ENCODE data around the gene LRP4.

LRP4 gene

DNA sequence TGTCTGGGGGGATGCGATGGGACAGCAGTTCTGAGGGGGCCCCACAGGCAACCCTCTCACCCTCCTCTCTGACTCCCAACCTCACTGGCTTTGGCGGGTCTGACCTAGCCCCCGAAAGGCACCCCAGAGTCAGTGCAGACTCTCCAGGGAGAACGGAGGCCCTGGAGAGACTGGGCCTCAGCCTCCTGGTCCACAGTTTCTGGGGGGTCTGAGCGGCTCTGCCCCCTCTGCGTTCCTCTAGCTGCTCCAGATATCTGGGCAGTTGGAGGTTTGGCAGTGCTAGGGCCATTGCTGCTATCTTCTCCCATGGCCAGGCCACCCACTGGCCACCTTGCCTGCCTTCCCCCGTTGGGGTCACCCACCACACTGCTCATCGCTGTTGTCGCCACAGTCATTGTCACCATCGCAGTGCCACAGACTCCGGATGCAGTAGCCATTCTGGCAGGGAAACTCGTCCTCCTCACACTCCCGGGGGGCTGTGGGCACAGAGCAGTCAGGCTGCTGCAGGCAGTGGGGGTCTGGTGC lies 18.8 kb downstream of the LRP4 start:
- peaks cover 4% of the 10 kb centered on the region for H3K36me3 ChIP-seq (ENCODE audit: control insufficient read depth, insufficient read depth, low read length)
- H3K27me3 ChIP-seq (ENCODE audit: control insufficient read depth, insufficient read depth, low read length), result no peaks in the 10 kb centered on the region
- no peak overlapping the region for H3K27ac ChIP-seq (ENCODE audit: low read depth, low read length)
- H3K4me3 ChIP-seq (ENCODE audit: low read length), result no peak overlapping the region
- peaks cover 4% of the 10 kb centered on the region for H3K4me1 ChIP-seq (ENCODE audit: control insufficient read depth, insufficient read depth, low read length)
- H3K9ac ChIP-seq (ENCODE audit: low read length), result no peak overlapping the region

DNA sequence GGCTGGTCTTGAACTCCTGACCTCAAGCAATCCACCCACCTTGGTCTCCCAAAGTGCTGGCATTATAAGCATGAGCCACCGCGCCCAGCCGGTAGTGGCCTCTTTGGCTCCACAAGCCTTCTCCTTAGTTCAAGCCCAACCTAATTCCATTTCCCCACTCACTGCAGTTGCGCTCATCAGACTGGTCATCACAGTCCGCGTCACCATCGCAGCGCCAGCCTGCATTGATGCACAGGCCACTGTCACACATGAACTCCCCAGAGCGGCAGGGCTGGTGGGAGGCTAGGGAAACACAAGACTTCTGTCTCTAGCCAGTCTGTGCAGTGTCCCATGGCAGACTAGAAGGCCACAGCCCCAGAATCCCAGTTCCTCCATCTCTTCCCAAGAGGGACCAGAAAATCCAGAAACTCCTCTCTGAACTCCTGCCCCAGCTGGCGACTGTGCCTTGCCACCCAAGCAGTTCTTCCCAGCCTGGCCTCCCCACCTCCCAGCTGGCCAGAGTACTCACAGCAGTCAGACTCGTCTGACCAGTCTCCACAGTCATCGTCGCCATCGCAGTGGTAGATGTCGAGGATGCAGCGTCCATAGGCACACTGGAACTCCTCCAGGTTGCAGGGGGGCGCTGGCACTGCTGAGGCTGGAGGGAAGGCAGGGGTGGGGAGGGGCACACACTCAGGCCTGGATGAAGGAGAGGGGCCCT lies 19.8 kb downstream of the LRP4 start:
- Histone ChIP-seq H3K36me3 (ENCODE audit: control insufficient read depth, insufficient read depth, low read length) (peaks cover 7% of the 10 kb centered on the region), H3K27ac (ENCODE audit: low read depth, low read length) (no peak overlapping the region)

DNA sequence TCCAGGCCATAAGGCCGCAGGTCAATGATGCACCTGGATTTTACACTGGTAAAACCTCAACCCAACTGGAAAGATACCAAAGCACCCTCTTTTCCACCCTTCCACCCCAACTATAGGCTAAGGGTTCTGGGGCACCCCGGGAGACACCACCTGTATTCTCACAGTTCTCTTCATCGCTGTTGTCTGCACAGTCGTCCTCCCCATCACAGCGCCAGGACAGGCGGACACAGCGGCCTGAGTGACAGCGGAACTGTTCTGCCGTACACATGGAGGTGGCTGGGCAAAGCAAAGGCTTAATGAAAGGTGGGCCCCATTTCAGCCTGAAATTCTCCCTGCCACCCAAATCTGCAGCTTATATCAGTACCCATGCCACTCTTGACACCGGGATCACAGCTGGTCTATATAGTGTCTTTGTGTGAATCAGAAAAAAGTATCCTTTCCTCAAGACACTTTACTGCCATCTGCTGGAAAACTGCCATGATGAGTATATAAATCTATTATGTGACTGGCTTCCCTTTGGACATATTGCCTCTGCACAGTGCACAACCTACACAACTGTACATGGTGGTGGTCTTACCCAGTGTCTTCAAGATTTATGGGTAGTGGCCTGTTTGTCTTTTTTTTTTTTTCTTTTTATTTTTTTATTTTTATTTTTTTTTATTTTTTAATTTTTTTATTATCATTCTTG lies 21.5 kb downstream of the LRP4 start:
- H3K27me3 ChIP-seq (ENCODE audit: control insufficient read depth, insufficient read depth, low read length), result no peaks in the 10 kb centered on the region
- H3K4me1 ChIP-seq (ENCODE audit: control insufficient read depth, insufficient read depth, low read length), result peaks cover 4% of the 10 kb centered on the region
- H3K9ac ChIP-seq (ENCODE audit: low read length), result no peak overlapping the region
- no peak overlapping the region for H3K4me3 ChIP-seq (ENCODE audit: low read length)
- peaks cover 7% of the 10 kb centered on the region for H3K36me3 ChIP-seq (ENCODE audit: control insufficient read depth, insufficient read depth, low read length)
- H3K27ac ChIP-seq (ENCODE audit: low read depth, low read length), result no peak overlapping the region

More for the DNA sequence above, 19.8 kb downstream of the LRP4 start:
- no peak overlapping the region for H3K4me3 ChIP-seq (ENCODE audit: low read length)
- H3K4me1 ChIP-seq (ENCODE audit: control insufficient read depth, insufficient read depth, low read length), result peaks cover 4% of the 10 kb centered on the region
- no peaks in the 10 kb centered on the region for H3K27me3 ChIP-seq (ENCODE audit: control insufficient read depth, insufficient read depth, low read length)
- H3K9ac ChIP-seq (ENCODE audit: low read length), result no peak overlapping the region

DNA sequence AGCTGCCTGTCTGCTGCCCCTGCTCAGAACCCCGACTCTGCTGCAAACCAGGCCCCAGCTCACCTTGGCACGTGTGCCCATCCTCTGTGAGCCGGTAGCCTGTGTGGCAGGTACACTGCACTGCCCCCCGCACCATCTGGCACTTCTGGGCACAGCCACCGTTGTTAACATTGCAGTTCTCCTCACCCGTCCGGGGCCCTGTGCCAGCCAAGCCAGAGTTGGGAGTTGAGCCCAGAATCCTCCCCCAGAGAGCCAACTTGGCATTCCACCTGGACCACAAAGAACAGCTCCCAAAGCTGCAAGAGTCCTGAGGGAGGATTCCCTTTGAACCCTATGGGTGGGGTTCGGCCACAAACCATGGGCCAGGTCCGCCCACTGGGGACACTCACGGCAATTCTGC lies 22.5 kb downstream of the LRP4 start:
- H3K9ac ChIP-seq (ENCODE audit: low read length), result no peak overlapping the region
- peaks cover 4% of the 10 kb centered on the region for H3K4me1 ChIP-seq (ENCODE audit: control insufficient read depth, insufficient read depth, low read length)
- no peaks in the 10 kb centered on the region for H3K27me3 ChIP-seq (ENCODE audit: control insufficient read depth, insufficient read depth, low read length)
- no peak overlapping the region for H3K4me3 ChIP-seq (ENCODE audit: low read length)
- no peak overlapping the region for H3K27ac ChIP-seq (ENCODE audit: low read depth, low read length)
- peaks cover 7% of the 10 kb centered on the region for H3K36me3 ChIP-seq (ENCODE audit: control insufficient read depth, insufficient read depth, low read length)

DNA sequence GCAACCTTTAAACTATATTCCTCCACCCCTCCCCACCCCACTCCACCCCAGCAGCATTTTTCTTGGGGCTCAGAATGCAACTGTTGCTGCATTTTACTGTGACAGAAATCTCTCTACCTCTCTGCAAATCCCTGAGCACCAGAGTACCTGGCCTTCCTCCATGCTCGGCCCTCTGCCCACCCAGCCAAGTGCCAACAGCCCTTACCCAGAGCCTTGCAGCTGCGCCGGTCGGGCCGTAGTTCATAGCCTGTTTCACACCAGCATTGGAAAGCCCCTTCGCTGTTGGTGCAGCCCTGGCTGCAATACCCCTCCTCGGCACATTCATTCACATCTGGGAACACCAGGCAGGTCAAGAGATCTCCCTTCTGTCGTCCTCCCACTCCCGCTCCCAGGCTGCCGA lies 23.4 kb downstream of the LRP4 start:
- no peak overlapping the region for H3K9ac ChIP-seq (ENCODE audit: low read length)
- no peak overlapping the region for H3K4me3 ChIP-seq (ENCODE audit: low read length)
- peaks cover 7% of the 10 kb centered on the region for H3K36me3 ChIP-seq (ENCODE audit: control insufficient read depth, insufficient read depth, low read length)
- no peak overlapping the region for H3K27ac ChIP-seq (ENCODE audit: low read depth, low read length)
- H3K27me3 ChIP-seq (ENCODE audit: control insufficient read depth, insufficient read depth, low read length), result no peaks in the 10 kb centered on the region
- peaks cover 4% of the 10 kb centered on the region for H3K4me1 ChIP-seq (ENCODE audit: control insufficient read depth, insufficient read depth, low read length)

DNA sequence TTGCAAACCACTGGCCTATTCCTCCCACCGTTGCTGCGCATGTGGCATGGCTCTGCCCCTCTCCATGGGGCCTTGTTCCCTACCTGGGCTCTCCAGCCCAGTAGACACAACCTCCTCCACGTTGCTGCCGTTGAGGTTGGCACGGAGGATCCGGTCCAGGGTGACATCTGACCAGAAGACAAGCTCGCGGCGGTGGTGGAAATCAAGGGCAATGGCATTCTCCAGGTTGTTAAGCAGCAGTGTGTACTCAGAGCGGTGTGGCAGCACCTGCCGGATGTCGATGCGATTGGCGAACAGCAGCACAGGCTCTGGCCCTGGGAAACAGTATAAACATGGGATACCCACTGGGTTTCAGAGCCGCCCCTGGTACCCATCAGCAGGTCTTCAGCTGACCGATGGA lies 23.8 kb downstream of the LRP4 start:
- peaks cover 5% of the 10 kb centered on the region for H3K36me3 ChIP-seq (ENCODE audit: control insufficient read depth, insufficient read depth, low read length)
- H3K4me3 ChIP-seq (ENCODE audit: low read length), result no peak overlapping the region
- no peaks in the 10 kb centered on the region for H3K27me3 ChIP-seq (ENCODE audit: control insufficient read depth, insufficient read depth, low read length)
- peaks cover 4% of the 10 kb centered on the region for H3K4me1 ChIP-seq (ENCODE audit: control insufficient read depth, insufficient read depth, low read length)
- no peak overlapping the region for H3K9ac ChIP-seq (ENCODE audit: low read length)
- no peak overlapping the region for H3K27ac ChIP-seq (ENCODE audit: low read depth, low read length)

DNA sequence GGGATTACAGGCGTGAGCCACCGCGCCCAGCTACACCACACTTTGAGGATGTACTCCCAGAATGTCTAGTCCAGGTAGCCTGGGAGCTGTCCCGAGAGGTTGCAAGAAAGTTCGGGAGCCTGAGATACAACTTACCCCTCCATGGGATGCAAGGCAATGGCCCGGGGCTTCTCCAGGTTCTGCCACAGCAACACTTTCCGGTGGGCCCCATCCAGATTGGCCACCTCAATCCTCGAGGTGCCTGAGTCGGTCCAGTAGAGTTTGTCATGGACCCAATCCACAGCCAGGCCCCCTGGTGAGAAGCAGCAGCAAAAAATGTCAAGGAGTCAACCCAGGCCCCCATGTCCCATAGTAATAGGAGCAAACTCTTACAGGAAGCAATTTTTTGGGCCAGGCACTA lies 25.5 kb downstream of the LRP4 start:
- peaks cover 4% of the 10 kb centered on the region for H3K4me1 ChIP-seq (ENCODE audit: control insufficient read depth, insufficient read depth, low read length)
- H3K36me3 ChIP-seq (ENCODE audit: control insufficient read depth, insufficient read depth, low read length), result peaks cover 3% of the 10 kb centered on the region
- H3K27ac ChIP-seq (ENCODE audit: low read depth, low read length), result no peak overlapping the region
- no peak overlapping the region for H3K4me3 ChIP-seq (ENCODE audit: low read length)
- H3K9ac ChIP-seq (ENCODE audit: low read length), result no peak overlapping the region
- no peaks in the 10 kb centered on the region for H3K27me3 ChIP-seq (ENCODE audit: control insufficient read depth, insufficient read depth, low read length)

DNA sequence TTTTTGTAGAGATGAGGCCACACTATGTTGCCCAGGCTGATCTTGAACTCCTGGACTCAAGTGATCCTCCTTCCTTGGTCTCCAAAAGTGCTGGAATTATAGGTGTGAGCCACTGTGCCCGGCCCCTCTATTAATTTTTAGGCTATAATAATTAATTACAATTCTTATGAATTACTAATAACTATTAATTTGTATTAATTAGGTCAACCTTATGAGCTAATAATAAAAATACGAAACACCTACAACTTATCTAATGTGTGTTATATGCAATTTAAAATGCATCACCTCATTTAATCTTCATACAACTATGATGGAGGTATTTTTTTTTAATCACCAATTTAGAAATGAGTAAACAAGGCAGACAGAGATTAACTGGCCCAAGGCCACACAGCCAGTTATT lies 26.2 kb downstream of the LRP4 start:
- no peaks in the 10 kb centered on the region for H3K27me3 ChIP-seq (ENCODE audit: control insufficient read depth, insufficient read depth, low read length)
- peaks cover 3% of the 10 kb centered on the region for H3K36me3 ChIP-seq (ENCODE audit: control insufficient read depth, insufficient read depth, low read length)
- H3K4me3 ChIP-seq (ENCODE audit: low read length), result no peak overlapping the region
- no peak overlapping the region for H3K27ac ChIP-seq (ENCODE audit: low read depth, low read length)
- peaks cover 4% of the 10 kb centered on the region for H3K4me1 ChIP-seq (ENCODE audit: control insufficient read depth, insufficient read depth, low read length)
- no peak overlapping the region for H3K9ac ChIP-seq (ENCODE audit: low read length)

DNA sequence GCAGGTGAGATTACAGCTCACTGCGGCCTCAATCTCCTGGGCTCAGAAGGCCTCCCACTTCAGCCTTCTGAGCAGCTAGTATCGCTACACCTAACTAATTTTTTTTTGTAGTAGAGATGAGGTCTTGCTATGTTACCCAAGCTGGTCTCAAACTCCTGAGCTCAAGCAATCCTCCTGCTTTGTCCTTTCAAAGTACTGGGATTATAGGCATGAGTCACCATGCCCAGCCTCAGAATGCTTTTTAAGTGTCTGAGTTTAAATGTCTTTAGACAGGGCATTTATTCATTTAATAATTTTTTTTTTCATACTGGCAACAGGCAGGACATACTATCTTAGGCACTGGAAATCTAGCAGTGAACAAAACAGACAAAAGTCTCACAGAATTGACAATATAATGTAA lies 27.7 kb downstream of the LRP4 start:
- H3K4me1 ChIP-seq (ENCODE audit: control insufficient read depth, insufficient read depth, low read length), result peaks cover 1% of the 10 kb centered on the region
- no peaks in the 10 kb centered on the region for H3K27me3 ChIP-seq (ENCODE audit: control insufficient read depth, insufficient read depth, low read length)
- peaks cover 3% of the 10 kb centered on the region for H3K36me3 ChIP-seq (ENCODE audit: control insufficient read depth, insufficient read depth, low read length)
- no peak overlapping the region for H3K9ac ChIP-seq (ENCODE audit: low read length)
- no peak overlapping the region for H3K4me3 ChIP-seq (ENCODE audit: low read length)
- H3K27ac ChIP-seq (ENCODE audit: low read depth, low read length), result no peak overlapping the region

DNA sequence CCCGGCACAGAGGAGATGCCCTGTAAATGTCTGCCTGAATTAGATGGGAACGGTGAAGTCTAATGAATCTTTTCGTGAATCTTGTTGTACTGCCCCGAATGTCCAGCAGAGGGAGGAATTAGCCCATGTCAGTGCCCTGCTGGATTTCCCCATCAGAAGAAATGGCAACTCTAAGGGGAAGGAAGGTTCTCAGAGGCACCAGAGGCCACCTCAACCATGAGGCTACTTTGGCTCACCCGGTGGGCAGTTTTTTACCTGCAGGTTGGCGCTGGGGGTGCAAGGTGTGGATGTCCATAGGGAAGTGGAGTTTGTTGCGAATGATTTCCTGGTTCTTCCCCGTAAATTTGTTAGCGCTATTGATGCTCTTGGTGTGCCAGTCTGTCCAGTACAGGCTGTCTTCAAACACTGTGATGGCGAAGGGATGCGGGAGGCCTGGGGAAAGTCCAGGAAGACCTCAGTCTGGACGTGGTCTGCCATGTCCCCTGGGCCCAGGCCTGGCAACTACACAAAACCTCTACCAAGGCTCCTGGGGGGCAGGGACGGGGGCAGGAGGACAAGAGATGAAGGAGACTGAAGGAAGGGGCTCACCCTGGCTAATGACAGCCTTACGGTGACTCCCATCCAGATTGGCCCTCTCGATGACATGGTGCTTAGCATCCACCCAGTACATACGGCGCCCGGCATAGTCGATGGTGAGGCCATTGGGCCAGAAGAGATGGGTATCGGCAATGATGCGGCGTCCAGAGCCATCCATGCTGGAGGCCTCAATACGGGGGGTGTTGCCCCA lies 28.5 kb downstream of the LRP4 start:
- Histone ChIP-seq H3K27ac (ENCODE audit: low read depth, low read length) (no peak overlapping the region), H3K4me1 (ENCODE audit: control insufficient read depth, insufficient read depth, low read length) (no peaks in the 10 kb centered on the region), H3K4me3 (ENCODE audit: low read length) (no peak overlapping the region), H3K27me3 (ENCODE audit: control insufficient read depth, insufficient read depth, low read length) (no peaks in the 10 kb centered on the region), H3K9ac (ENCODE audit: low read length) (no peak overlapping the region), H3K36me3 (ENCODE audit: control insufficient read depth, insufficient read depth, low read length) (peaks cover 3% of the 10 kb centered on the region)

DNA sequence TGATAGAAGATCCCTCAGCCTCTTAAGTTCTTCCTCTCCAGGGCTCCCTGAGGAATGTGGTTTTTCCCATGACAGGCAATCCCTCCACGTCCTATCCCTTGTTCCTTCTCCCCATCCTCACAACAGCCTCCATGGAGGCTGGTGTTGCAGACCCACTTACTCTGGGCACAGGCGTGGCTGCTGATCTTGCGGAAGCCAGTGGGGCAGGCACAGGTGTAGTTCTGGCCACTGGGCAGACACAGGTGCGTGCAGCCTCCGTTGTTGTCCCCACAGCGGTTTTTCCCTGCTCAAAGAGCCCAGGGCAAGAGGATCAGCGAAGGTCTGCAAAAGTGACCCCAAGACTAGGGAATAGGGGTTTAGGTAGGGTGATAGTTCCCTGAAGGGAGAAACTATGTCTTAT lies 29.1 kb downstream of the LRP4 start:
- H3K9ac ChIP-seq (ENCODE audit: low read length), result no peak overlapping the region
- H3K27me3 ChIP-seq (ENCODE audit: control insufficient read depth, insufficient read depth, low read length), result no peaks in the 10 kb centered on the region
- no peak overlapping the region for H3K27ac ChIP-seq (ENCODE audit: low read depth, low read length)
- no peak overlapping the region for H3K4me3 ChIP-seq (ENCODE audit: low read length)
- H3K4me1 ChIP-seq (ENCODE audit: control insufficient read depth, insufficient read depth, low read length), result no peaks in the 10 kb centered on the region
- H3K36me3 ChIP-seq (ENCODE audit: control insufficient read depth, insufficient read depth, low read length), result no peaks in the 10 kb centered on the region

DNA sequence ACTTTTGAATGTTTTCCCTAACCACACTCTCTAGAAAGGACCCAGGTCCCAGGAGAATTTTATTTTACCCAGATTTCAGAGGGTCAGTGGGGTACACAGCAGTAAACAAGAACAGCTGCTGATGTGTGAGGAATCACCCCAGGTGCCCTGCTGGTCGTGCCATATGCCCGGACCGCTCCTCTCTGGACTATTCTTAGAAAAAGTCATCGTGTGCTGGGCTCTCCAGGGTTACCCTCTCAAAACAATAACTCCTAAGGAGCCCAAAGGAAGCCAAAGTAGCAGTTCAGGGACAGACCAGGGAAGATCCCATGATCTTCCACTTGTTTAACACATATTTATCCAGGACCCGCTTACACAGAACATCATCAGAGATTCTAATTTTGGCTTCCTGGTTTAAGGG lies 29.7 kb downstream of the LRP4 start:
- H3K36me3 ChIP-seq (ENCODE audit: control insufficient read depth, insufficient read depth, low read length), result no peaks in the 10 kb centered on the region

More for the DNA sequence above, 29.7 kb downstream of the LRP4 start:
- no peak overlapping the region for H3K9ac ChIP-seq (ENCODE audit: low read length)
- no peak overlapping the region for H3K27ac ChIP-seq (ENCODE audit: low read depth, low read length)
- H3K27me3 ChIP-seq (ENCODE audit: control insufficient read depth, insufficient read depth, low read length), result no peaks in the 10 kb centered on the region
- H3K4me3 ChIP-seq (ENCODE audit: low read length), result no peak overlapping the region
- H3K4me1 ChIP-seq (ENCODE audit: control insufficient read depth, insufficient read depth, low read length), result no peaks in the 10 kb centered on the region

Measured in rectal smooth muscle tissue (tissue), 1 donor.